Measurements from ENCODE around the gene AK8.

DNA sequence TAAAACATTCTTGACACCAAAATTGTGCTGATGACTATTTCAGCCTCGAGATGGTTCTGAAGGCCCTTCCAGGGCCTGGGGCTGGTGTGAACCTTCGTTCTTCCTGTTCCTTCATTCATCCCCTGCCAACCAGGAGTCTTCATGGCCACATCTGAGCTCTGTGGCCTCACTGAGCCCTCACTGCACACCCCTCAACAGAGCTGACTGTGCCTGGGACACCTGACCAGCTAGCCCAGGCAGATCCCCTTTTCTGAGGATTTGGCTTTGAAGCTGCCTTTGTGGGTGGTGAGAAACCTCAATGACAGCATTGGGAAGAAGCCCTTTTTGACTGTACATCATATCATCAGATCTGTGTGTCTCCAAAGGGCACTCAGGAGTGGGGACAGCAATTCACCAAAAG lies 13.8 kb downstream of the AK8 start:
- TF ChIP-seq, protein P1, sequence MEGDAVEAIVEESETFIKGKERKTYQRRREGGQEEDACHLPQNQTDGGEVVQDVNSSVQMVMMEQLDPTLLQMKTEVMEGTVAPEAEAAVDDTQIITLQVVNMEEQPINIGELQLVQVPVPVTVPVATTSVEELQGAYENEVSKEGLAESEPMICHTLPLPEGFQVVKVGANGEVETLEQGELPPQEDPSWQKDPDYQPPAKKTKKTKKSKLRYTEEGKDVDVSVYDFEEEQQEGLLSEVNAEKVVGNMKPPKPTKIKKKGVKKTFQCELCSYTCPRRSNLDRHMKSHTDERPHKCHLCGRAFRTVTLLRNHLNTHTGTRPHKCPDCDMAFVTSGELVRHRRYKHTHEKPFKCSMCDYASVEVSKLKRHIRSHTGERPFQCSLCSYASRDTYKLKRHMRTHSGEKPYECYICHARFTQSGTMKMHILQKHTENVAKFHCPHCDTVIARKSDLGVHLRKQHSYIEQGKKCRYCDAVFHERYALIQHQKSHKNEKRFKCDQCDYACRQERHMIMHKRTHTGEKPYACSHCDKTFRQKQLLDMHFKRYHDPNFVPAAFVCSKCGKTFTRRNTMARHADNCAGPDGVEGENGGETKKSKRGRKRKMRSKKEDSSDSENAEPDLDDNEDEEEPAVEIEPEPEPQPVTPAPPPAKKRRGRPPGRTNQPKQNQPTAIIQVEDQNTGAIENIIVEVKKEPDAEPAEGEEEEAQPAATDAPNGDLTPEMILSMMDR (IDR thresholded peaks at IDR 0.05; ENCODE audit: low read length) = no peak
- TF ChIP-seq EZH2 (IDR thresholded peaks at IDR 0.05; ENCODE audit: borderline replicate concordance, low read length) = no peak

Data from OCI-LY1 (cell line).